Mammary epithelial cell (primary cell): ENCODE measurements around the gene TDRD10.

Experiments used
- EZH2 ChIP-seq: IDR thresholded peaks from 2 replicates; pipeline ENCODE4 v1.6.1; 2012; ENCODE audit warnings: low read length, inconsistent platforms, borderline replicate concordance
- TF ChIP-seq, protein P1 (sequence below), 2 donors: IDR thresholded peaks in 1 of 2; conservative IDR thresholded peaks in 1 of 2; 2 replicates each; pipeline ENCODE4 v1.5.1; 2011 to 2012; ENCODE audit warnings: inconsistent platforms in 2 of 2, low read length in 2 of 2, mild to moderate bottlenecking in 2 of 2, control low read depth in 1 of 2, low read depth in 1 of 2; ENCODE audit not compliant: insufficient read depth in 1 of 2; ENCODE audit errors: extremely low read depth in 1 of 2

- TF ChIP-seq, protein P1, sequence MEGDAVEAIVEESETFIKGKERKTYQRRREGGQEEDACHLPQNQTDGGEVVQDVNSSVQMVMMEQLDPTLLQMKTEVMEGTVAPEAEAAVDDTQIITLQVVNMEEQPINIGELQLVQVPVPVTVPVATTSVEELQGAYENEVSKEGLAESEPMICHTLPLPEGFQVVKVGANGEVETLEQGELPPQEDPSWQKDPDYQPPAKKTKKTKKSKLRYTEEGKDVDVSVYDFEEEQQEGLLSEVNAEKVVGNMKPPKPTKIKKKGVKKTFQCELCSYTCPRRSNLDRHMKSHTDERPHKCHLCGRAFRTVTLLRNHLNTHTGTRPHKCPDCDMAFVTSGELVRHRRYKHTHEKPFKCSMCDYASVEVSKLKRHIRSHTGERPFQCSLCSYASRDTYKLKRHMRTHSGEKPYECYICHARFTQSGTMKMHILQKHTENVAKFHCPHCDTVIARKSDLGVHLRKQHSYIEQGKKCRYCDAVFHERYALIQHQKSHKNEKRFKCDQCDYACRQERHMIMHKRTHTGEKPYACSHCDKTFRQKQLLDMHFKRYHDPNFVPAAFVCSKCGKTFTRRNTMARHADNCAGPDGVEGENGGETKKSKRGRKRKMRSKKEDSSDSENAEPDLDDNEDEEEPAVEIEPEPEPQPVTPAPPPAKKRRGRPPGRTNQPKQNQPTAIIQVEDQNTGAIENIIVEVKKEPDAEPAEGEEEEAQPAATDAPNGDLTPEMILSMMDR (conservative IDR thresholded peaks at IDR 0.05 in 1 of 2, IDR thresholded peaks at IDR 0.05 in 1 of 2; ENCODE audit: extremely low read depth in 1 of 2, insufficient read depth in 1 of 2, low read depth in 1 of 2, low read length in 2 of 2), result no peak
- TF ChIP-seq EZH2, result no peak
Measured at GRCh38 chr1:154578058-154578418, 76.0 kb downstream of the TDRD10 start.
